Endodermal cell (in vitro differentiated cells): ENCODE measurements around the gene CDC42BPG. TPM values are rescaled to one million over a fixed set of nuclear protein-coding genes. Genes with fewer than 3 reads are reported as not detected.
A peak's percentile ranks its signal among the peaks of the same experiment; 100 is the strongest.

Experiments
- DNase-seq: peaks from one replicate; pipeline ENCODE4 v3.0.0-alpha.2; 2017
- H3K27ac ChIP-seq: 2 replicates; pipeline ENCODE4 v1.5.1; 2013; ENCODE audit warnings: mild to moderate bottlenecking, low read depth, low read length, moderate library complexity
- H3K27me3 ChIP-seq: 2 replicates; pipeline ENCODE4 v1.6.1; 2013; ENCODE audit warnings: mild to moderate bottlenecking, low read length, moderate library complexity; ENCODE audit not compliant: insufficient read depth, control insufficient read depth, poor library complexity, severe bottlenecking
- H3K36me3 ChIP-seq: 2 replicates; pipeline ENCODE4 v1.7.0; 2013; ENCODE audit warnings: mild to moderate bottlenecking, low read length, moderate library complexity; ENCODE audit not compliant: control insufficient read depth, insufficient read depth
- H3K4me1 ChIP-seq: one replicate; pipeline ENCODE4 v1.7.0; 2013; ENCODE audit warnings: low read length; ENCODE audit not compliant: control insufficient read depth, insufficient read depth
- H3K4me3 ChIP-seq: 2 replicates; pipeline ENCODE4 v1.5.1; 2013; ENCODE audit warnings: mild to moderate bottlenecking, low read length, moderate library complexity
- H3K9ac ChIP-seq: 2 replicates; pipeline ENCODE4 v1.6.1; 2013; ENCODE audit warnings: mild to moderate bottlenecking, low read length, moderate library complexity; ENCODE audit not compliant: poor library complexity, severe bottlenecking; ENCODE audit errors: extremely low read depth
- H3K9me3 ChIP-seq: 2 replicates; pipeline ENCODE4 v1.6.1; 2013; ENCODE audit warnings: mild to moderate bottlenecking, low read length, moderate library complexity; ENCODE audit not compliant: control insufficient read depth
- H3K27ac Mint-ChIP-seq: 2 replicates; pipeline ENCODE4 v1.8.0; 2020; ENCODE audit warnings: mixed read lengths
- H3K27me3 Mint-ChIP-seq: 2 replicates; pipeline ENCODE4 v1.8.0; 2021; ENCODE audit warnings: mild to moderate bottlenecking, mixed read lengths; ENCODE audit not compliant: insufficient read depth
- H3K36me3 Mint-ChIP-seq: 2 replicates; pipeline ENCODE4 v1.8.0; 2020; ENCODE audit warnings: low read depth, mixed read lengths
- H3K4me1 Mint-ChIP-seq: 2 replicates; pipeline ENCODE4 v1.8.0; 2020; ENCODE audit warnings: mixed read lengths
- H3K4me3 Mint-ChIP-seq: 2 replicates; pipeline ENCODE4 v1.8.0; 2020; ENCODE audit warnings: mild to moderate bottlenecking, moderate library complexity, mixed read lengths
- H3K9me3 Mint-ChIP-seq: 2 replicates; pipeline ENCODE4 v1.8.0; 2020; ENCODE audit warnings: mild to moderate bottlenecking, mixed read lengths
- WGBS, 2 experiments: methylation state at CpG; one replicate each; pipeline versions ENCODE4 v1.1.5 to v1.1.7; 2013; ENCODE audit warnings: missing lambda C conversion rate in 2 of 2, mixed read lengths in 1 of 2; ENCODE audit not compliant: insufficient coverage in 1 of 2, insufficient read length in 1 of 2; 5-methylcytosine and 5-hydroxymethylcytosine counted together
- total RNA-seq, 2 donors: library from RNA; stranded (reverse); fragmentation: NEBNext Ultra II Directional in 1 of 2; extraction: Animal tissue kit (Norgen Biotek cat#: 25700) in 1 of 2; gene quantifications; 2 replicates in 1 of 2; 3 replicates in 1 of 2; pipeline ENCODE4 v1.2.1, GENCODE V29; 2021
- TF ChIP-seq, protein P1 (sequence below): fragments of 200-600 bp; sonication (generic); conservative IDR thresholded peaks from 2 replicates; pipeline ENCODE4 v1.5.0; 2021; ENCODE audit warnings: antibody characterized with exemption, mild to moderate bottlenecking

The CDC42BPG gene
- total RNA-seq, 2 donors from 2014 or later = 11.1 to 12.6 TPM

DNA sequence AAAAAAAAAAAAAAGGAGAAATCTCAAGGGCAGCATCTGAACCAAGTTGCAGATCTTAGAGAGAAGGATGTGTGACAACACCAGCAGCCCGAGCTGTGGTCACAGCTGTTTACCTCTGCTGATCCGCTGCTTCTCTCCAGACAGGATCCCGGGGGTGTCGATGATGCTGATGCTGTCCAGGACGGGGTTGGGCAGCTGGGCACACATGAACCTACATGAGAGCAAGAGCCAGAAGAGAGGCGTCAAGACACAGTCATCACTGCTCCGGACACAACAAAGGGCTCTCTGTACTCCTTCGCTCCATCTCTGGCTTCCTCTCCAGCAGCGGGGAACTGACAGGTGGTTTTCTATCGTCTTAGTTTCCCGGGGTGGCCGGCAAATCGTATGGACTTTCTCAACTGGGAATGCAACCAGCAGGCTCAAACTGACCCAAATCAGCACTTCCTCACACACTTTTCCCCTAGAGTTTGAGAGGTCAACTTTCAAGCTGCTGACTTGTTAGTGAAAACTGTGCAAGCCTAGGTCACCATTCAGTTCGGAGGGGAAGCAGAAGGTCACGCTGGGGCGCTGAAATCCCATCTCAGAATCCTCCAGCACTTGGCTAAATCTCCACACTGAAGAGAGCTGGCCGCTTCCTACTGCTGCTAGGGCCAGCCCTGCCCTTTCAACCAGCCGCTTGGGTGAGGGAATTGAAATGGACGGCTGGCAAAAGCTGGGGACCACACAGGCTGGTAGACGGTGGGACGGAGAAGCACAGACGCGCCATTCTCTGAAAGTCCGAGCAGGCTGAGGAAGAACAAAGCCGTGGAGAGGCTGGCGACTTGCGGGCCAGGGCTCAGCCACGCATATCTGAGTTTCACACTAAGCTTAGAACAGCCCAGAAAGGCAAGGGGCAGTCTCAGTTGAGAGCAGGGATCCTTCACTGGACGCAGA lies 30.1 kb upstream of the CDC42BPG start:
- Mint-ChIP-seq H3K27me3 (peaks cover 3% of the 10 kb centered on the region), H3K9me3 (no peaks in the 10 kb centered on the region), H3K36me3 (peaks cover 14% of the 10 kb centered on the region), H3K4me1 (peaks cover 39% of the 10 kb centered on the region), H3K27ac (no peak overlapping the region), H3K4me3 (no peak overlapping the region)
- Histone ChIP-seq H3K27me3 (no peaks in the 10 kb centered on the region), H3K4me1 (peaks cover 16% of the 10 kb centered on the region), H3K9me3 (no peaks in the 10 kb centered on the region), H3K9ac (no peak overlapping the region), H3K27ac (peak overlapping the region; percentile 48), H3K4me3 (no peak overlapping the region), H3K36me3 (peaks cover 12% of the 10 kb centered on the region)
- TF ChIP-seq, protein P1, sequence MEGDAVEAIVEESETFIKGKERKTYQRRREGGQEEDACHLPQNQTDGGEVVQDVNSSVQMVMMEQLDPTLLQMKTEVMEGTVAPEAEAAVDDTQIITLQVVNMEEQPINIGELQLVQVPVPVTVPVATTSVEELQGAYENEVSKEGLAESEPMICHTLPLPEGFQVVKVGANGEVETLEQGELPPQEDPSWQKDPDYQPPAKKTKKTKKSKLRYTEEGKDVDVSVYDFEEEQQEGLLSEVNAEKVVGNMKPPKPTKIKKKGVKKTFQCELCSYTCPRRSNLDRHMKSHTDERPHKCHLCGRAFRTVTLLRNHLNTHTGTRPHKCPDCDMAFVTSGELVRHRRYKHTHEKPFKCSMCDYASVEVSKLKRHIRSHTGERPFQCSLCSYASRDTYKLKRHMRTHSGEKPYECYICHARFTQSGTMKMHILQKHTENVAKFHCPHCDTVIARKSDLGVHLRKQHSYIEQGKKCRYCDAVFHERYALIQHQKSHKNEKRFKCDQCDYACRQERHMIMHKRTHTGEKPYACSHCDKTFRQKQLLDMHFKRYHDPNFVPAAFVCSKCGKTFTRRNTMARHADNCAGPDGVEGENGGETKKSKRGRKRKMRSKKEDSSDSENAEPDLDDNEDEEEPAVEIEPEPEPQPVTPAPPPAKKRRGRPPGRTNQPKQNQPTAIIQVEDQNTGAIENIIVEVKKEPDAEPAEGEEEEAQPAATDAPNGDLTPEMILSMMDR = no peak
- 94 to 96% methylated on average over 21 to 29 of the region's 29 CpGs for WGBS, 2 experiments
- DNase-seq = no peak

DNA sequence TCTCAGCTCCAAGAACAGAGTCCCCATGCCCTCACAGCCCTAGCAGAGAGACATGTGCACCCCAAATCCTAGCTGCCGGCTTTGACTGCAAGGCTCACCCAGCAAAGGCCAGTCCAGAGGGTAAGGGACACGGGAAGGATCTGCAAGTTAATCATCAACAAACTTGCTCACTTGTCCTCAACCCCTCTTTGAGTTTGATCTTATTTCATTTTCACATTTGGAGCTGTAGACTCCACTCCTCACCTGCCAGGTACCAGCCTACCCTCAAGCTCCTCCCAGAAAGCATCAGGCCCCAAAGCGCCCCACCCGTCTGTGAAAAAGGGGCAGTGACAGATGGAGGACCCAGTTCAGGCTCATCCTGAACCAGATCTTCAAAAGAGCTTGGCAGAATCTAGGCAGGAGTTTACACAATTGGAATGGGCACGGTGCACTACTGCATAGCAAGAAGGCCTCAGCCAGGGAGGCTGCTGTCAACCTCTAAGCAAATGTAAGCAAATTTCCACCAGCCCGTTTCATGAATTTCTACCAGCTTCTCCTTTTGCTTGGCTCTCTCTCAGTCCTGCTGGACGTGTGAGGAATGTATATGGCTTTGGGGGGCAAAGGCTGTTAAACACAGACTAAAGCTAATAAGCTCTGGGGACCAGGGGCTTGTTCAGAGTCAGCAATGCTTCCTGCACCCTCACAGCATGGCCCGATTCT lies 28.5 kb upstream of the CDC42BPG start:
- H3K36me3 ChIP-seq = peaks cover 12% of the 10 kb centered on the region
- H3K9me3 Mint-ChIP-seq = no peaks in the 10 kb centered on the region
- WGBS, 2 experiments = 93 to 100% methylated on average over 7 to 8 of the region's 8 CpGs
- peaks cover 16% of the 10 kb centered on the region for H3K4me1 ChIP-seq
- TF ChIP-seq, protein P1 = no peak
- H3K36me3 Mint-ChIP-seq = peaks cover 14% of the 10 kb centered on the region
- H3K27ac ChIP-seq = no peak overlapping the region
- no peak overlapping the region for H3K4me3 Mint-ChIP-seq
- DNase-seq = no peak
- H3K9ac ChIP-seq = no peak overlapping the region
- no peaks in the 10 kb centered on the region for H3K27me3 ChIP-seq
- no peak overlapping the region for H3K4me3 ChIP-seq
- no peaks in the 10 kb centered on the region for H3K9me3 ChIP-seq
- H3K4me1 Mint-ChIP-seq = peaks cover 33% of the 10 kb centered on the region
- no peak overlapping the region for H3K27ac Mint-ChIP-seq
- peaks cover 3% of the 10 kb centered on the region for H3K27me3 Mint-ChIP-seq

DNA sequence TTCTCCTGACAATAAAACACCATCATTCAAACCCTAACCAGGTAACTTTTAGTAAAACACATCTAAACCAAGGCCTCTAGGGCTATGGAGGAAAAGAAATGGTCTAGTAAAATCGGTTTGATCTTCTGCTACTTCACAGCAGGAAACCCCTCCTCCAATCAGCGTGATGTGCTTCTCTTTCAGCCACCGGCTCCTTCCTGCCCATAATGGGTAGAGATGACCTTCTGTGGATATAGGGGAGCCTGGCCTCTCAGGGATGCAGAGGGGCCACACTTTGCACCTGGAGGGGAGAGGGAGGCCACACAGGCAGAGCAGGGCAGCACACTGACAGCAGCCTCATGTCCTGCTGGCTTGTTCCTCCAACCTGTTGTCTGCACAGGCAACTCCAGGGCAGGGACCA lies 27.0 kb upstream of the CDC42BPG start:
- H3K27ac Mint-ChIP-seq = peak overlapping the region; percentile 85
- H3K9ac ChIP-seq = no peak overlapping the region
- H3K4me3 Mint-ChIP-seq = no peak overlapping the region
- no peak for DNase-seq
- peaks cover 18% of the 10 kb centered on the region for H3K36me3 Mint-ChIP-seq
- 71 to 80% methylated on average over 1 to 3 of the region's 3 CpGs for WGBS, 2 experiments
- H3K27me3 ChIP-seq = no peaks in the 10 kb centered on the region
- no peak overlapping the region for H3K4me3 ChIP-seq
- TF ChIP-seq, protein P1 = no peak
- H3K4me1 ChIP-seq = peaks cover 16% of the 10 kb centered on the region
- H3K9me3 ChIP-seq = no peaks in the 10 kb centered on the region
- H3K27ac ChIP-seq = peak overlapping the region; percentile 80
- no peaks in the 10 kb centered on the region for H3K27me3 Mint-ChIP-seq
- H3K4me1 Mint-ChIP-seq = peaks cover 23% of the 10 kb centered on the region
- no peaks in the 10 kb centered on the region for H3K9me3 Mint-ChIP-seq
- H3K36me3 ChIP-seq = peaks cover 12% of the 10 kb centered on the region
